ENCODE data around the gene MPRIP. TPM values are rescaled to one million over a fixed set of nuclear protein-coding genes. Genes with fewer than 3 reads are reported as not detected.

MPRIP gene
- total RNA-seq, 1 donor from 2014 or later, result 350 TPM

DNA sequence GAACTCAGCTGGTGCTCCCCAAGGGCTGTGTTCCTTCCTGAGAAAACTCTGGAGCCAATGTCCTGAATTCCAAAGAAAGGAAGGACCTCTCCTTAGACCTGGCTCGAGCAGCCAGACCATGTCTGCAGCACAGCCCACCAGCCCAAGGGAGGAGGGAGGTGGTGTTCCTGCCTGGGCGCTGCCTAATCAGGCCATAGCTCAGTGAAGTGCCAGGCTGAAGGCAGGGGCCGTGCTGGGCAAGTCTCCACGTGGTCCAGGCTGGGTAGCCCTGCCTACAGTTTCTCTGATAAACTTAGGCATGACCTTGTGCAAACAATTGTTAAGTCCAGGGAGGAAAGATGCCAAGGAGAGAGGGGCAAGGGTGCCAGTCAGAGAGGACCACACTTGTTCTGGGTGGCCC lies 76.8 kb downstream of the MPRIP start:
- intact Hi-C loops (cut with micrococcal nuclease), result no loop called here
- peak overlapping the region; percentile 86 for H3K27ac ChIP-seq (replicated peaks)
- TF ChIP-seq, protein P1, sequence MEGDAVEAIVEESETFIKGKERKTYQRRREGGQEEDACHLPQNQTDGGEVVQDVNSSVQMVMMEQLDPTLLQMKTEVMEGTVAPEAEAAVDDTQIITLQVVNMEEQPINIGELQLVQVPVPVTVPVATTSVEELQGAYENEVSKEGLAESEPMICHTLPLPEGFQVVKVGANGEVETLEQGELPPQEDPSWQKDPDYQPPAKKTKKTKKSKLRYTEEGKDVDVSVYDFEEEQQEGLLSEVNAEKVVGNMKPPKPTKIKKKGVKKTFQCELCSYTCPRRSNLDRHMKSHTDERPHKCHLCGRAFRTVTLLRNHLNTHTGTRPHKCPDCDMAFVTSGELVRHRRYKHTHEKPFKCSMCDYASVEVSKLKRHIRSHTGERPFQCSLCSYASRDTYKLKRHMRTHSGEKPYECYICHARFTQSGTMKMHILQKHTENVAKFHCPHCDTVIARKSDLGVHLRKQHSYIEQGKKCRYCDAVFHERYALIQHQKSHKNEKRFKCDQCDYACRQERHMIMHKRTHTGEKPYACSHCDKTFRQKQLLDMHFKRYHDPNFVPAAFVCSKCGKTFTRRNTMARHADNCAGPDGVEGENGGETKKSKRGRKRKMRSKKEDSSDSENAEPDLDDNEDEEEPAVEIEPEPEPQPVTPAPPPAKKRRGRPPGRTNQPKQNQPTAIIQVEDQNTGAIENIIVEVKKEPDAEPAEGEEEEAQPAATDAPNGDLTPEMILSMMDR (IDR thresholded peaks at IDR 0.05; ENCODE audit: borderline replicate concordance), result no peak
- H3K9me3 ChIP-seq (replicated peaks), result no peaks in the 10 kb centered on the region
- H3K4me3 ChIP-seq, result no peak overlapping the region
- H3K4me1 ChIP-seq, result peaks cover 88% of the 10 kb centered on the region
- DNase-seq, result peak; percentile 66
- no peaks in the 10 kb centered on the region for H3K36me3 ChIP-seq
- no peaks in the 10 kb centered on the region for H3K27me3 ChIP-seq (ENCODE audit: low read depth)

DNA sequence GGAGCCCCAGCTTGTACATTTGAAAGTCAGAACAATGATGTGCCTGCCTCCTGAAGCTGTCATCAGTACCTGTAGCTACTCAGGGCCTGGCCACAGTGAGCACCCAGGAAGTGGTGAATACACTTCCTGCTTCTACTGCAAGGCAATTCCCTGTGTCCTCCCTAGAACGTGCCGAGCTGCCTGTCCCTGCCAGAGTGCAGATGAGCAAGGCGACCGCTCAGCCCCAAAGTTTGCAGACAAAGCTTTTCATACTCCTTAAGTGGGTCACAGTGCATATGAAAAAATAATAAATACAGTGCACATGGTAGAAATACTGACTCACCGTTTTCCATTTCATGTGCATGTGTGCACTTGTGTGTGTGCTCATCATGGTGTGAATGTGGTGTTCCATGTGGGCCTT lies 77.3 kb downstream of the MPRIP start:
- Histone ChIP-seq H3K4me3 (no peak overlapping the region), H3K9me3 (replicated peaks) (no peaks in the 10 kb centered on the region), H3K27me3 (ENCODE audit: low read depth) (no peaks in the 10 kb centered on the region), H3K36me3 (no peaks in the 10 kb centered on the region), H3K4me1 (peaks cover 88% of the 10 kb centered on the region), H3K27ac (replicated peaks) (peak overlapping the region; percentile 86)
- DNase-seq, result no peak
- TF ChIP-seq, protein P1 (IDR thresholded peaks at IDR 0.05; ENCODE audit: borderline replicate concordance), result no peak
- intact Hi-C loops (cut with micrococcal nuclease), result no loop called here

DNA sequence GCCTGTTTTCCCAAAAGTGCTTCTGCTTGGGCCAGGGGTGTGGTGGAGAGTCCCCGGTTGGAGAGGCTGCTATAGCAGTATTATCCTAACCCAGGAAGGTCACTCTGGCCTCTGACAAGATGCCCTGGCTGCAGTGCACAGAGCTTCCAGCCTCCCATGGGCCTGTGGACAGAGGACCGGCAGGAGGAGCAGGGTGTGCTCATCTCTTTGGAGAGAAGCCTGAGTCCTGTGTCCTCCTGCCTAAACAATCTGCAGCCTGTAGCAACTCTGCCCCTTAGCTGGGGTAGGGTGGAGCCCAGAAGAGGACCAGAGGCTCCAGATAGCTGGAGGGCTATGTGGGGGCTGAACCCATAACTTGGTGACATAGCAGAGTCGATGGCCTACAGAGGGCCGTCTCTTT lies 78.0 kb downstream of the MPRIP start:
- TF ChIP-seq, protein P1 (IDR thresholded peaks at IDR 0.05; ENCODE audit: borderline replicate concordance), result no peak
- no peaks in the 10 kb centered on the region for H3K27me3 ChIP-seq (ENCODE audit: low read depth)
- no peaks in the 10 kb centered on the region for H3K36me3 ChIP-seq
- no peaks in the 10 kb centered on the region for H3K9me3 ChIP-seq (replicated peaks)
- no peak overlapping the region for H3K4me3 ChIP-seq
- intact Hi-C loops (cut with micrococcal nuclease), result no loop called here
- H3K4me1 ChIP-seq, result peaks cover 88% of the 10 kb centered on the region
- DNase-seq, result no peak
- H3K27ac ChIP-seq (replicated peaks), result peak overlapping the region; percentile 86

DNA sequence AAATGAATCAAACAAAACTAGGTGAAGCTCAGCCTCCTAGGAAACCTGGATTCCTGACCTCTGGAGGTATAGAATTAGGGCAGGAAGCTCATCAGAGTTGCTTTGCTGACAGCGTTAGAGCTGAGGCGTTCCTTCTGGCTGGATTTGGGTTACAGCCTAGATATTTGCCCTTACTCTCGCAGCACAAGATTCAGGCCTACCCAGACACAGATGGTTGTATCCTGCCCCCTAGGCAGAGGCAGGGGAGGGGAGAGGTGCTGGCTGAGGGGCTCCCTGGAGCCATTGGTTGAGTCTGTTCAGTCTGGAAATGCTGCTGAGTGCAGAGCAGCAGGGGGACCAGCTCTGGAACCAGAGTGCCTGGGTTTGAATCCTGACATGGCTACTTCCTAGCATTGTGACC lies 78.4 kb downstream of the MPRIP start:
- intact Hi-C loops (cut with micrococcal nuclease), result no loop called here
- no peak overlapping the region for H3K4me3 ChIP-seq
- peaks cover 88% of the 10 kb centered on the region for H3K4me1 ChIP-seq
- DNase-seq, result no peak
- H3K27ac ChIP-seq (replicated peaks), result peak overlapping the region; percentile 86
- no peaks in the 10 kb centered on the region for H3K27me3 ChIP-seq (ENCODE audit: low read depth)
- no peaks in the 10 kb centered on the region for H3K9me3 ChIP-seq (replicated peaks)
- TF ChIP-seq, protein P1 (IDR thresholded peaks at IDR 0.05; ENCODE audit: borderline replicate concordance), result no peak
- no peaks in the 10 kb centered on the region for H3K36me3 ChIP-seq

DNA sequence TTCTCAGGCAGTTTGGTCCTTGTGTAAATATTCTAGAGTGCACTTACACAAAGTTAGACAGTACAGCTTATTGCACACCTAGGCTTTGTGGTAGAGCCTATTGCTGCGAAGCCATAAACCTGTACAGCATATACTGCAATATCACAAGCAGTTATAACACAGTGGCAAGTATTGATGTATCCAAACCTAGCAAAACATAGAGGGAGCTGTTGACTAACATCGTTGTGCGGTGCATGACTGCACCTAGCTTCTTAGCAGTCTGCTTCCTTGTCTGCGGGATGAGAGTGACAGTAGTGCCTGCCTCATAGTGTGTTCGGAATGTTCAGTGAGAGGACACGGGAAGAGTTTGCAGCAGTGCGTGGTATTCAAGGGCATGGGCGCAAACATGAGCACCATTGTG lies 78.9 kb downstream of the MPRIP start:
- Histone ChIP-seq H3K27me3 (ENCODE audit: low read depth) (no peaks in the 10 kb centered on the region), H3K9me3 (replicated peaks) (no peaks in the 10 kb centered on the region), H3K27ac (replicated peaks) (peak overlapping the region; percentile 86), H3K4me3 (no peak overlapping the region), H3K36me3 (no peaks in the 10 kb centered on the region), H3K4me1 (peaks cover 88% of the 10 kb centered on the region)
- intact Hi-C loops (cut with micrococcal nuclease), result no loop called here
- TF ChIP-seq, protein P1 (IDR thresholded peaks at IDR 0.05; ENCODE audit: borderline replicate concordance), result no peak
- DNase-seq, result no peak
